Caco-2 (cell line): Measurements from ENCODE around the gene ABCA6. TPM values are rescaled to one million over a fixed set of nuclear protein-coding genes. Genes with fewer than 3 reads are reported as not detected.
"Not testable (repeated sequence)": the region's sequence is repeated elsewhere in the genome, so short reads cannot be mapped to it uniquely, and the experiment has no call there.

Experiments used
- BruUV-seq: library from RNA; stranded (reverse); fragments of 400-500 nt; replicated peaks from 2 replicates; lab custom pipeline; 2021; lab: Mats Ljungman, UMichigan
- CTCF ChIA-PET: fragments of 300-600 bp; sonication (Branson Sonifier 250); formaldehyde crosslinking; loops from one replicate; lab custom pipeline; 2022; ENCODE audit warnings: antibody characterized with exemption; lab: Charles Lee
- POLR2A ChIA-PET: fragments of 300-600 bp; sonication (Branson Sonifier 250); formaldehyde crosslinking; loops from one replicate; lab custom pipeline; 2022; ENCODE audit warnings: antibody characterized with exemption; lab: Charles Lee
- DNase-seq, 2 experiments: peaks; one replicate each; pipeline versions ENCODE4 v3.0.0 to v3.0.0-alpha.2; 2020 to 2022
- H3K27me3 ChIP-seq: replicated peaks from 2 replicates; pipeline ENCODE4 v1.6.0; 2011; ENCODE audit warnings: low read length; ENCODE audit not compliant: control insufficient read depth, insufficient read depth
- H3K36me3 ChIP-seq: 2 replicates; pipeline ENCODE4 v1.5.1; 2011; ENCODE audit warnings: low read length; ENCODE audit not compliant: control insufficient read depth, insufficient read depth
- H3K4me1 ChIP-seq: fragments of 250-450 bp; sonication (Bioruptor Pico); 2 replicates; pipeline ENCODE4 v1.5.1; 2020; ENCODE audit warnings: mild to moderate bottlenecking
- H3K4me3 ChIP-seq: 2 replicates; pipeline ENCODE4 v1.5.1; 2011; ENCODE audit warnings: low read depth, mild to moderate bottlenecking, control low read depth, low read length
- H3K9me3 ChIP-seq: fragments of 250-450 bp; sonication (Bioruptor Pico); 2 replicates; pipeline ENCODE4 v1.5.1; 2020; ENCODE audit warnings: mild to moderate bottlenecking, moderate library complexity
- H3K27ac Mint-ChIP-seq: one replicate; pipeline ENCODE4 v1.8.0; 2022; ENCODE audit warnings: mixed read lengths; ENCODE audit not compliant: unreplicated experiment
- H3K27me3 Mint-ChIP-seq: one replicate; pipeline ENCODE4 v1.8.0; 2022; ENCODE audit warnings: mixed read lengths; ENCODE audit not compliant: insufficient read depth, unreplicated experiment
- H3K36me3 Mint-ChIP-seq: one replicate; pipeline ENCODE4 v1.8.0; 2022; ENCODE audit warnings: mild to moderate bottlenecking, mixed read lengths; ENCODE audit not compliant: insufficient read depth, unreplicated experiment
- H3K4me1 Mint-ChIP-seq: one replicate; pipeline ENCODE4 v1.8.0; 2022; ENCODE audit warnings: low read depth, mixed read lengths; ENCODE audit not compliant: unreplicated experiment
- H3K4me3 Mint-ChIP-seq: one replicate; pipeline ENCODE4 v1.8.0; 2022; ENCODE audit warnings: mild to moderate bottlenecking, moderate library complexity, mixed read lengths; ENCODE audit not compliant: unreplicated experiment
- H3K9me3 Mint-ChIP-seq: one replicate; pipeline ENCODE4 v1.8.0; 2022; ENCODE audit warnings: mixed read lengths; ENCODE audit not compliant: unreplicated experiment
- intact Hi-C: fragments of 100-400 bp; cut with micrococcal nuclease; formaldehyde crosslinking; loops from one replicate; pipeline ENCODE4 v1.10.0; 2022; ENCODE audit not compliant: unreplicated experiment
- total RNA-seq: library from RNA; stranded (reverse); gene quantifications from 2 replicates; pipeline ENCODE4 v1.2.3, GENCODE V29; 2022
- TF ChIP-seq, protein P1 (sequence below), 2 experiments: fragments of 200-600 bp in 1 of 2; IDR thresholded peaks; 1 replicate in 1 of 2; 2 replicates in 1 of 2; pipeline versions ENCODE4 v1.5.1 to v1.8.0; 2011 to 2022; ENCODE audit warnings: antibody characterized with exemption in 1 of 2, control low read depth in 1 of 2, inconsistent platforms in 1 of 2, low read depth in 1 of 2, low read length in 1 of 2, mild to moderate bottlenecking in 1 of 2, moderate library complexity in 1 of 2; ENCODE audit not compliant: insufficient read depth in 1 of 2, severe bottlenecking in 1 of 2, unreplicated experiment in 1 of 2

ABCA6 gene
- total RNA-seq, 1 experiment from 2014 or later = 1.8 TPM

DNA sequence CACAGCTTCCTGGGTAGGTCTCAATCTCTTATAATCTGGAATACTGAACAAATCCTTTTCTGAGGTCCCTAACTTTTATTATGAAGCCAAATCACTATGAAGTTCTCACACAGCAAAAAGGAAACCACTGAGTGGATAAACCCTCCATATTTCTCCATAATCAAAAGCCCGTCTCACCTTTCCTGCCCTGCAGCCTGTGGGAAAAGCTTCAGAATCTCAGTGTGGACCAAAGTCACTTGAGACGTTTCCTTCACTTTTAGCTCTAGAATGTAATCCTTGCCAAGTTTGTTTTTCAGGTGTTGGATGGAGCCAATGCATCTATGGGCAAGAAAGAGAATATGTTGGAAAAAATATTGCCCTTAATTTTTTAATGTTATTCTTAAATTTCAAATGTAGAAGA, 59.0 kb downstream of the ABCA6 start:
- Histone ChIP-seq H3K9me3 (peaks cover 8% of the 10 kb centered on the region; the same call in 1 of the 2 replicates), H3K4me3 (no peak overlapping the region), H3K27me3 (no peaks in the 10 kb centered on the region), H3K4me1 (peaks cover 8% of the 10 kb centered on the region), H3K36me3 (no peaks in the 10 kb centered on the region)
- Mint-ChIP-seq H3K9me3 (peaks cover 6% of the 10 kb centered on the region), H3K27ac (no peak overlapping the region), H3K36me3 (no peaks in the 10 kb centered on the region), H3K4me1 (peaks cover 6% of the 10 kb centered on the region), H3K4me3 (no peak overlapping the region), H3K27me3 (no peaks in the 10 kb centered on the region)
- TF ChIP-seq, protein P1, sequence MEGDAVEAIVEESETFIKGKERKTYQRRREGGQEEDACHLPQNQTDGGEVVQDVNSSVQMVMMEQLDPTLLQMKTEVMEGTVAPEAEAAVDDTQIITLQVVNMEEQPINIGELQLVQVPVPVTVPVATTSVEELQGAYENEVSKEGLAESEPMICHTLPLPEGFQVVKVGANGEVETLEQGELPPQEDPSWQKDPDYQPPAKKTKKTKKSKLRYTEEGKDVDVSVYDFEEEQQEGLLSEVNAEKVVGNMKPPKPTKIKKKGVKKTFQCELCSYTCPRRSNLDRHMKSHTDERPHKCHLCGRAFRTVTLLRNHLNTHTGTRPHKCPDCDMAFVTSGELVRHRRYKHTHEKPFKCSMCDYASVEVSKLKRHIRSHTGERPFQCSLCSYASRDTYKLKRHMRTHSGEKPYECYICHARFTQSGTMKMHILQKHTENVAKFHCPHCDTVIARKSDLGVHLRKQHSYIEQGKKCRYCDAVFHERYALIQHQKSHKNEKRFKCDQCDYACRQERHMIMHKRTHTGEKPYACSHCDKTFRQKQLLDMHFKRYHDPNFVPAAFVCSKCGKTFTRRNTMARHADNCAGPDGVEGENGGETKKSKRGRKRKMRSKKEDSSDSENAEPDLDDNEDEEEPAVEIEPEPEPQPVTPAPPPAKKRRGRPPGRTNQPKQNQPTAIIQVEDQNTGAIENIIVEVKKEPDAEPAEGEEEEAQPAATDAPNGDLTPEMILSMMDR (IDR thresholded peaks at IDR 0.05; ENCODE audit: insufficient read depth in 1 of 2, low read depth in 1 of 2, low read length in 1 of 2, severe bottlenecking in 1 of 2, unreplicated experiment in 1 of 2) = no peak
- POLR2A ChIA-PET = no interaction called here
- no peak for DNase-seq
- CTCF ChIA-PET = no interaction called here
- BruUV-seq = no TSS peak
- intact Hi-C loops = no loop called here

DNA sequence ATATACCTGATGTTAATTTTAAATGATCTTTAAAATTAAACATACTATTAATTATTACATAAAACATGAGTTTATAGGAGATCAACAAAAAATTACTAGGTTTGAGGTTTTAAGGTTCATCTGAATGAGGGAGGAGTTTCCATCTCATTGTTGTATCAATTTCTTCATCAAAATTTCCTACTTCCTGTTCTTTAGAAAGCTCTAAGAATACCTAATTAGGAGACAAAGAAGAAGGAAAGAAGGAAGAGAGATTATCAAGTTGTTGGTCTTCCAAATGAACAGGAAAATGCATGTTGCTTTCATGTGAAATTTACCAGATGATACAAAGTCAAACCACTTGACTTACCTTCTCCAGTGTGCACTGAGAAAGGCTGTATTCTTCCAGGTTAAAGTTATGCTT, 62.8 kb downstream of the ABCA6 start:
- Histone ChIP-seq H3K36me3 (no peaks in the 10 kb centered on the region), H3K27me3 (no peaks in the 10 kb centered on the region), H3K4me3 (no peak overlapping the region), H3K9me3 (peaks cover 17% of the 10 kb centered on the region; the same call in 1 of the 2 replicates), H3K4me1 (peaks cover 8% of the 10 kb centered on the region)
- intact Hi-C loops = no loop called here
- TF ChIP-seq, protein P1 (IDR thresholded peaks at IDR 0.05; ENCODE audit: insufficient read depth in 1 of 2, low read depth in 1 of 2, low read length in 1 of 2, severe bottlenecking in 1 of 2, unreplicated experiment in 1 of 2) = no peak
- Mint-ChIP-seq H3K9me3 (peaks cover 11% of the 10 kb centered on the region), H3K4me3 (no peak overlapping the region), H3K36me3 (peaks cover 6% of the 10 kb centered on the region), H3K27me3 (no peaks in the 10 kb centered on the region), H3K27ac (no peak overlapping the region), H3K4me1 (peaks cover 6% of the 10 kb centered on the region)
- ChIA-PET CTCF (no interaction called here), POLR2A (no interaction called here)
- BruUV-seq = no TSS peak
- DNase-seq = no peak

DNA sequence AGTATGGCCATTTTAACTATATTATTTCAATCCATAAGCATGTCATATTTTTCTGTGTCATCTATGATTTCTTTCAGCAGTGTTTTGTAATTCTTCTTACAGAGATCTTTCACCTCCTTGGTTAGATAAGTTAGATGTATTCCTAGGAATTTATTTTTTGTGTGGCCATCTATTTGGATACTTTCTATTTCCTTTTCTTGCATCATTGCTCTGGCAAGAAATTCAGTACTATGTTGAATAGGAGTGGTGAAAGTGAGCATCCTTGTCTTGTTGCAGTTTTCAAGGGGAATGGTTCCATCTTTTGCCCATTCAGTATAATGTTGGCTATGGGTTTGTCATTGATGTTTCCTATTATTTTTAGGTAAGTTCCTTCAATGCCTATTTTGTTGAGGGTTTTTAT, 65.9 kb downstream of the ABCA6 start:
- H3K9me3 Mint-ChIP-seq = peaks cover 21% of the 10 kb centered on the region

DNA sequence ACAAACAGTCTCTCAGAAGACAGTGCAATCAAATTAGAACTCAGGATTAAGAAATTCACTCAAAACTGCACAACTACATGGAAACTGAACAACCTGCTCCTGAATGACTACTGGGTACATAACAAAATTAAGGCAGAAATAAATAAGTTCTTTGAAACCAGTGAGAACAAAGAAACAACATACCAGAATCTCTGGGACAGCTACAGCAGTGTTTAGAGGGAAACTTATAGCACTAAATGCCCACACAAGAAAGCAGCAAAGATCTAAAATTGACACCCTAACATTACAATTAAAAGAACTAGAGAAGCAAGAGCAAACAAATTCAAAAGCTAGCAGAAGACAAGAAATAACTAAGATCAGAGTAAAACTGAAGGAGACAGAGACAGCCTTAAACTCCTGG, 68.3 kb downstream of the ABCA6 start:
- POLR2A ChIA-PET, H3K36me3 ChIP-seq, BruUV-seq, H3K27me3 Mint-ChIP-seq, CTCF ChIA-PET, H3K27me3 ChIP-seq, DNase-seq, H3K4me3 ChIP-seq: not testable (repeated sequence)
- peaks cover 11% of the 10 kb centered on the region; the same call in 1 of the 2 replicates for H3K9me3 ChIP-seq
- H3K4me1 Mint-ChIP-seq = peaks cover 27% of the 10 kb centered on the region
- intact Hi-C loops = loop anchor here (1.0 kb wide), 1 partner anchor 26 kb away; no protein-coding TSS in a partner anchor
- peaks cover 12% of the 10 kb centered on the region for H3K36me3 Mint-ChIP-seq
- peaks cover 21% of the 10 kb centered on the region for H3K9me3 Mint-ChIP-seq
- H3K4me3 Mint-ChIP-seq = peak overlapping the region; percentile 17
- peaks cover 31% of the 10 kb centered on the region for H3K4me1 ChIP-seq
- peak overlapping the region; percentile 68 for H3K27ac Mint-ChIP-seq

More for the DNA sequence above, 65.9 kb downstream of the ABCA6 start:
- Histone ChIP-seq H3K27me3 (no peaks in the 10 kb centered on the region), H3K4me1 (peaks cover 34% of the 10 kb centered on the region), H3K36me3 (no peaks in the 10 kb centered on the region), H3K4me3 (no peak overlapping the region), H3K9me3 (peaks cover 9% of the 10 kb centered on the region; the same call in 1 of the 2 replicates)
- no TSS peak for BruUV-seq
- H3K27me3 Mint-ChIP-seq = no peaks in the 10 kb centered on the region
- CTCF ChIA-PET = no interaction called here
- peaks cover 12% of the 10 kb centered on the region for H3K36me3 Mint-ChIP-seq
- TF ChIP-seq, protein P1 (IDR thresholded peaks at IDR 0.05; ENCODE audit: insufficient read depth in 1 of 2, low read depth in 1 of 2, low read length in 1 of 2, severe bottlenecking in 1 of 2, unreplicated experiment in 1 of 2) = no peak
- H3K4me1 Mint-ChIP-seq = peaks cover 34% of the 10 kb centered on the region
- H3K4me3 Mint-ChIP-seq = no peak overlapping the region
- no peak for DNase-seq
- no peak overlapping the region for H3K27ac Mint-ChIP-seq
- intact Hi-C loops = no loop called here
- POLR2A ChIA-PET = no interaction called here

DNA sequence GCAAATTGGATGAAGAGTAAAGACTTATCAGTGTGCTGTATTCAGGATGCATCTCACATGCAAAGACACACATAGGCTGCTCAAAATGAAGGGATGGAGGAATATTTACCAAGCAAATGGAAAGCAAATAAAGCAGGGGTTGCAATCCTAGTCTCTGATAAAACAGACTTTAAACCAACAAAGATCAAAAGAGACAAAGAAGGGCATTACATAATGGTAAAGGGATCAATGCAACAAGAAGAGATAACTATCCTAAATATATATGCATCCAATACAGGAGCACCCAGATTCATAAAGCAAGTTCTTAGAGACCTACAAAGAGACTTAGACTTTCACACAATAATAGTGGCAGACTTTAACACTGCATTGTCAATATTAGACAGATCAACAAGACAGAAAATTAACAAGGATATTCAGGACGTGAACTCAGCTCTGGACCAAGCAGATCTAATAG, 68.9 kb downstream of the ABCA6 start:
- H3K36me3 ChIP-seq, H3K27me3 Mint-ChIP-seq, H3K27me3 ChIP-seq, H3K4me3 ChIP-seq, POLR2A ChIA-PET, BruUV-seq, CTCF ChIA-PET: not testable (repeated sequence)
- peak in 1 of 2 experiments; percentile 41 for DNase-seq
- intact Hi-C loops = loop anchor here (1.0 kb wide), 2 partner anchors 26 to 147 kb away; no protein-coding TSS in a partner anchor
- H3K36me3 Mint-ChIP-seq = peaks cover 12% of the 10 kb centered on the region
- H3K27ac Mint-ChIP-seq = peak overlapping the region; percentile 68
- peaks cover 21% of the 10 kb centered on the region for H3K9me3 Mint-ChIP-seq
- peaks cover 27% of the 10 kb centered on the region for H3K4me1 Mint-ChIP-seq
- H3K4me3 Mint-ChIP-seq = peak overlapping the region; percentile 17
- Histone ChIP-seq H3K4me1 (peaks cover 31% of the 10 kb centered on the region), H3K9me3 (peaks cover 11% of the 10 kb centered on the region; the same call in 1 of the 2 replicates)
